HG02884 (cell line): Measurements from ENCODE around the gene POU5F1.
"Not testable (repeated sequence)": the region's sequence is repeated elsewhere in the genome, so short reads cannot be mapped to it uniquely, and the experiment has no call there.

Source experiments
- ATAC-seq: cut with Tn5 transposase; IDR thresholded peaks from one replicate; pipeline ENCODE4 v1.9.1; 2021; ENCODE audit warnings: mild to moderate bottlenecking, moderate library complexity; ENCODE audit not compliant: unreplicated experiment

The POU5F1 gene

GRCh38 chr6:31169123-31169857 is 1.2 kb downstream of the POU5F1 start:
- ATAC-seq = no peak

GRCh38 chr6:31168606-31169005 is 1.9 kb downstream of the POU5F1 start:
- ATAC-seq = no peak

GRCh38 chr6:31165986-31166385 is 4.5 kb downstream of the POU5F1 start:
- ATAC-seq = no peak

- ATAC-seq = peak; percentile 76
These were observed 5.2 kb downstream of the POU5F1 start for GRCh38 chr6:31165064-31165832.

GRCh38 chr6:31164475-31165063 is 5.9 kb downstream of the POU5F1 start:
- ATAC-seq = not testable (repeated sequence)

GRCh38 chr6:31163922-31164321 is 6.6 kb downstream of the POU5F1 start:
- no peak for ATAC-seq

GRCh38 chr6:31162463-31163165 is 7.9 kb downstream of the POU5F1 start:
- ATAC-seq = no peak

- ATAC-seq = no peak
These were observed 9.0 kb downstream of the POU5F1 start for GRCh38 chr6:31161216-31162126.

GRCh38 chr6:31158863-31159855 is 11.3 kb downstream of the POU5F1 start:
- ATAC-seq = no peak

GRCh38 chr6:31158140-31158862 is 12.2 kb downstream of the POU5F1 start, which contains the start of gene TCF19:
TCF19 (plus strand) TSS chr6:31158589; CDS start chr6:31159470, 881 bp downstream.
- ATAC-seq = peak; percentile 70

- ATAC-seq = peak; percentile 6
These were observed 12.9 kb downstream of the POU5F1 start, which contains the start of gene CCHCR1 for GRCh38 chr6:31157513-31158139. CCHCR1 (minus strand) TSS chr6:31157802; CDS start chr6:31157600, 202 bp downstream.

GRCh38 chr6:31156641-31157040 is 13.8 kb downstream of the POU5F1 start:
- ATAC-seq = no peak

- ATAC-seq = no peak
These were observed 16.0 kb downstream of the POU5F1 start for GRCh38 chr6:31154436-31154835.

GRCh38 chr6:31152781-31153180 is 17.7 kb downstream of the POU5F1 start:
- no peak for ATAC-seq

GRCh38 chr6:31149827-31150447 is 20.5 kb downstream of the POU5F1 start:
- ATAC-seq = no peak

- ATAC-seq = no peak
These were observed 25.1 kb downstream of the POU5F1 start for GRCh38 chr6:31145386-31145785.

- ATAC-seq = no peak
These were observed 25.5 kb downstream of the POU5F1 start for GRCh38 chr6:31144970-31145340.
